ENCODE data around the gene MATR3. TPM values are rescaled to one million over a fixed set of nuclear protein-coding genes. Genes with fewer than 3 reads are reported as not detected.

Gene MATR3
- total RNA-seq, 4 donors from 2014 or later: 103 to 185 (median 147) TPM

DNA sequence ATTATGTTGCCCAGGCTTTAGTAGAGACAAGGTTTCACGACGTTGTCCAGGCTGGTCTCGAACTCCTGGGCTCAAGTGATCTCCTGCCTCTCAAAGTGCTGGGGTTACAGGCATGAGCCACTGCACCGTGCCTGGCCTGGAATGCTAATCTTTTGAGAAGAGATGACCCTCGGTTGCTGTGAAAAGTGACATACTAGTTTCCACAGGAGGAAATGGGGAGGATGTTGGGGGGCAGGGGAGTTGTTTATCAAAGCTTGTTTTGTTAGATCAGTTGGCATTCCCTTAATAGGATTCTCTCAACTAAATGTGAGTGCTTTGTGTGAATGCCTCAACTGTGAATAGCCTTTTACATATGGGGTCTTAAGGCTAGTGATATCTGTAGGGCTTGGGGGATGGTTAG lies 16.4 kb upstream of the MATR3 start:
- Histone ChIP-seq H3K4me3 (peak overlapping the region in 1 of 4 donors; percentile 18), H3K9me3 (no peaks in the 10 kb centered on the region), H3K4me1 (peaks cover 32 to 92% (median 50%) of the 10 kb centered on the region in 3 donors), H3K27me3 (no peaks in the 10 kb centered on the region), H3K27ac (peak overlapping the region in 3 of 4 donors; percentile 50 to 92 (median 91)), H3K36me3 (peaks cover 10 to 42% (median 12%) of the 10 kb centered on the region in 3 donors)
- intact Hi-C loops (cut with DNase I): no loop called here
- DNase-seq: no peak
- no peak for TF ChIP-seq POLR2A (IDR thresholded peaks at IDR 0.05)
- TF ChIP-seq, protein P1, sequence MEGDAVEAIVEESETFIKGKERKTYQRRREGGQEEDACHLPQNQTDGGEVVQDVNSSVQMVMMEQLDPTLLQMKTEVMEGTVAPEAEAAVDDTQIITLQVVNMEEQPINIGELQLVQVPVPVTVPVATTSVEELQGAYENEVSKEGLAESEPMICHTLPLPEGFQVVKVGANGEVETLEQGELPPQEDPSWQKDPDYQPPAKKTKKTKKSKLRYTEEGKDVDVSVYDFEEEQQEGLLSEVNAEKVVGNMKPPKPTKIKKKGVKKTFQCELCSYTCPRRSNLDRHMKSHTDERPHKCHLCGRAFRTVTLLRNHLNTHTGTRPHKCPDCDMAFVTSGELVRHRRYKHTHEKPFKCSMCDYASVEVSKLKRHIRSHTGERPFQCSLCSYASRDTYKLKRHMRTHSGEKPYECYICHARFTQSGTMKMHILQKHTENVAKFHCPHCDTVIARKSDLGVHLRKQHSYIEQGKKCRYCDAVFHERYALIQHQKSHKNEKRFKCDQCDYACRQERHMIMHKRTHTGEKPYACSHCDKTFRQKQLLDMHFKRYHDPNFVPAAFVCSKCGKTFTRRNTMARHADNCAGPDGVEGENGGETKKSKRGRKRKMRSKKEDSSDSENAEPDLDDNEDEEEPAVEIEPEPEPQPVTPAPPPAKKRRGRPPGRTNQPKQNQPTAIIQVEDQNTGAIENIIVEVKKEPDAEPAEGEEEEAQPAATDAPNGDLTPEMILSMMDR (IDR thresholded peaks at IDR 0.05): no peak
- 47 to 49% methylated on average over 5 of the region's 5 CpGs for WGBS, 2 donors

DNA sequence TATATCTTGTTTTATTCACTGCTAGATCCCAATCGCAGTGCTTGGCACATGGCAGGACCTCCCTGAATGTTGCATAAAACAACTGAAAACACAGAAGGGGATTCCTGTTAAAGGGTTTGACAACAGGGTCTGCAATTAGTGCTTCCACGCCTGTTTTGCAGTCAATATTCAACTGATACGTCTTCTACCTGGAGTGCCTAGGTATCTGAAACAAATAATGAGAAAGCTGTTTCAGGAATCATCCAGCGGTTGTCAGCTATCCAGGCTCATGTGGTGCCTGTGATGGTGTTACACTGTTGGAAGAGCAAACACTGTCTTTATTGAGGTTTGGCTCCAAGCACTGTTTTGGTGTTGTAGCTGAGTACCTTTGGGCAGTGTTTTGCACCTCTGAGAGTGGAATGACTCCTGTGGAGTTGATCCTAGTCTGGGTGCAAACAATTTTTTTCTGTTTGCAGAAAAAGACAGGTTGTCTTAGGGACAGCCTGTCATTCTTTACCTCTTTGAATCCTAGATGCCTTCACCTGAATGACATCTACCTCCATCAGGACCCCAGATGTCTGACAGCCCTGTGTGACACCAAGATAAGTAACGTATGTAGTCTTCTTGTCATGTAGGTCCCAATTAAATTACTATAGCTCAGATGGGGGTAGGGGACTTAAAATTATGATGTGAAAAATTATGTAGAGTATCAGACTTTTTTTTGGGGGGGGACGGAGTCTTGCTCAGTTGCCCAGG lies 14.8 kb upstream of the MATR3 start:
- H3K27ac ChIP-seq: no peak overlapping the region
- no peak overlapping the region for H3K4me3 ChIP-seq
- H3K4me1 ChIP-seq: peaks cover 18 to 92% (median 36%) of the 10 kb centered on the region in 3 donors
- no peak for TF ChIP-seq POLR2A (IDR thresholded peaks at IDR 0.05)
- TF ChIP-seq, protein P1 (IDR thresholded peaks at IDR 0.05): no peak
- intact Hi-C loops (cut with DNase I): no loop called here
- no peaks in the 10 kb centered on the region for H3K27me3 ChIP-seq
- DNase-seq: no peak
- no peaks in the 10 kb centered on the region for H3K9me3 ChIP-seq
- peaks cover 10 to 57% (median 12%) of the 10 kb centered on the region in 3 donors for H3K36me3 ChIP-seq
- 78 to 90% methylated on average over 6 of the region's 6 CpGs for WGBS, 2 donors

DNA sequence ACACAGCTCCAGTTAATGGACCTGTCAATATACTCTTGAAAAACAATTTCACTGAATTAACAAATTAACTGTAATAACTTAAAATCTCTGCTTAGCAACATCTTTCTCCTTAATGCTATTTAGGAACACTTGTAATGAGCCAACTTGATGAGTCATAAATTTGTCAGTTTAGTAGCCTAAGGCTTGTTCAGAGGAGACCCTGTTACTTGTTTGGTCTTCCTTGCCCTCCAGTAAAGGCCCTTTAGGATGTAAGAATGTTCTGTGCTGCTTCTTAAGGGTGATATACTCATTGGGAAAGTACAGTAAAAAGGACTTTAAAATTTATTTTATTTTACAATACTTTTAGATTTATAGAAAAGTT lies 11.4 kb upstream of the MATR3 start:
- no peak for TF ChIP-seq POLR2A (IDR thresholded peaks at IDR 0.05)
- TF ChIP-seq, protein P1 (IDR thresholded peaks at IDR 0.05): no peak
- peaks cover 10 to 57% (median 14%) of the 10 kb centered on the region in 3 donors for H3K4me1 ChIP-seq
- peaks cover 10 to 88% (median 19%) of the 10 kb centered on the region in 3 donors for H3K36me3 ChIP-seq
- intact Hi-C loops (cut with DNase I): no loop called here
- H3K27me3 ChIP-seq: no peaks in the 10 kb centered on the region
- no peak for DNase-seq
- no peak overlapping the region for H3K4me3 ChIP-seq
- peak overlapping the region in 2 of 4 donors; percentile 52 to 69 for H3K27ac ChIP-seq
- H3K9me3 ChIP-seq: no peaks in the 10 kb centered on the region

DNA sequence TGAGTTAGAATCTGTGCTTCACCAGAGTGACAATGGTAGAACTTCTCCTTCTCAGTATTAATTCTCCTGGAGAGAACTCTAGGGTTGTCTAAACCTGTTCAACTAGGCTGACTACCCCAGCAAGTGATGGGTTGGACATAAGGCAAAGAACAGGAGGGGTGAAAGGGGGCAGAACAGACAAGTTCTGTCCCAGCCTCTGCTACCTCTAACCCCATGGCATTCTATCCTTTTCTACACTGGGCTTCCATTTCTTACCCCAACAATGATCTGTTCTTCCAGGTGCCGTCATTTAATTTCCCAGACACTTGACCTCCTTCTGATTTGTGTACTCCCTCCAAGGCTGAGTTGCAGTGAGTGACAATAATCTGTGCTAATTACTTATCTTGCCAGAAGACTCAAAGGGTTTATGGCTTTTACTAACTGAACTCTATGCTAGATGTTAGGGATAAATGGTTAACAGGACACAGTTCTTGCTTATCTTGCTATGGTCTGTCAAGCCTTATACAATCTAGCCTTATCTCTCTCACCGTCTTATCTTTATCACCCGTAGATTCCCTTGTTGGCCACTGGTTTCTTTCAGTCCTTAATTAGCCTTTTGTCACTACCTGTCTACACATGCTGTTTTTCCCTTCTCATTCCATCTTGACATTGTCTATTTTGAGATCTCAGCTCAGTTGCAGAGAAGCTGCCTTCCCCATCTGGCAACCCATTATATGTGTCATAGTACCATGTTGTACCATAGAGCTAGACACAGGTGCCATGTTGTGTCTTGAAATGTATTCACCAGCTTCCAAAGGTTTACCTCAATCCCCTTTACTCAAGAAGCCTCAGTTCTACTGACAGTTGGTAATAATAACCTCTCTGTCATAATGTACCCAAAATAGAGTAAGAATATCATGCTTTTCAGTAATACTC lies 10.0 kb upstream of the MATR3 start:
- Histone ChIP-seq H3K27ac (peak overlapping the region in 1 of 4 donors; percentile 69), H3K4me3 (no peak overlapping the region), H3K4me1 (peaks cover 10 to 44% (median 10%) of the 10 kb centered on the region in 3 donors), H3K36me3 (peaks cover 9 to 80% (median 17%) of the 10 kb centered on the region in 3 donors), H3K9me3 (no peaks in the 10 kb centered on the region), H3K27me3 (no peaks in the 10 kb centered on the region)
- DNase-seq: no peak
- TF ChIP-seq, protein P1 (IDR thresholded peaks at IDR 0.05): no peak
- no peak for TF ChIP-seq POLR2A (IDR thresholded peaks at IDR 0.05)
- intact Hi-C loops (cut with DNase I): no loop called here
- WGBS, 2 donors: 36 to 40% methylated on average over 2 of the region's 3 CpGs

DNA sequence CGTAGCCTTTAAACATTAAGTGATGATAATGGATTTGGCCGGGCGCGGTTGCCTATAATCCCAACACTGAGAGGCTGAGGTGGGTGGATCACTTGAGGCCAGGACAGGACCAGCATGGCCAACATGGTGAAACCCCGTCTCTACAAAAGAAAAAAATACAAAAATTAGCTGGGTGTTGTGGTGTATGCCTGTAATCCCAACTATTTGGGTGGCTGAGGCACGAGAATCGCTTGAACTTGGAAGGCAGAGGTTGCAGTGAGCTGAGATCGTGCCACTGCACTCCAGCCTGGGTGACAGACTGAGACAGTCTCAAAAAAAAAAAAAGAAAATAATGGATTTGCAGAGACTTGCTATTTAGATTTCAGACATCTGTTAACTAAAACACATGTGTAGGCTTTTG lies 9.2 kb upstream of the MATR3 start:
- DNase-seq: no peak
- intact Hi-C loops (cut with DNase I): no loop called here
- 92 to 93% methylated on average over 8 of the region's 8 CpGs for WGBS, 2 donors

More for the DNA sequence above, 9.2 kb upstream of the MATR3 start:
- no peak overlapping the region for H3K27ac ChIP-seq
- H3K36me3 ChIP-seq: peaks cover 6 to 72% (median 11%) of the 10 kb centered on the region in 3 donors
- H3K4me3 ChIP-seq: no peak overlapping the region
- no peaks in the 10 kb centered on the region for H3K27me3 ChIP-seq
- no peaks in the 10 kb centered on the region for H3K9me3 ChIP-seq
- peaks cover 10 to 36% (median 10%) of the 10 kb centered on the region in 3 donors for H3K4me1 ChIP-seq
- no peak for TF ChIP-seq POLR2A (IDR thresholded peaks at IDR 0.05)
- TF ChIP-seq, protein P1 (IDR thresholded peaks at IDR 0.05): no peak
